ENCODE data around the gene TMEM131. TPM values are rescaled to one million over a fixed set of nuclear protein-coding genes. Genes with fewer than 3 reads are reported as not detected.

TMEM131 gene
- total RNA-seq, 2 experiments from 2014 or later, result 41.1 to 44.6 TPM

DNA sequence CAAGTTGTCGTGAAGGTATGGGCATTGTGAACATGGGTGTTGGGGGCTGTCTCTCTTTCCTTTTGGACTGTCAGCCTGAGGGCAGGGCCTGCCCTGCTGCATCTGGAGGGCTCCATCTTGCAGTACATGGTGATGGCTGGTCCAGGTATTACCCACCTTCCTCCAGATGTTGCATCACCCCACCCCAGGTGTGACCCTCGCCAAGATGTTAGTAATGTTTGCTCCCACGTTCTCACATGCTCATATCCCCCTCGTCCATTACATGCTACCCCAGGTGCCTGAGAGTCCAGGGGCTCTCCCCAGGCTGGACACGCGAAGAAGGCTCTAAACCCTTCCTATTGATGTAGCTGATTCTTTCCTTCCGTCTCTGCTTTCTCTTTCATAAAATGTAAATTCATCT, 268.5 kb downstream of the TMEM131 start:
- POLR2A ChIA-PET, result interaction anchor here (1.4 to 3.4 kb wide), 3 partner anchors 9 to 16 kb away, joined by 5 to 12 read pairs (median 5); no protein-coding TSS in a partner anchor
- peak overlapping the region; percentile 80 for H3K27ac Mint-ChIP-seq
- no peaks in the 10 kb centered on the region for H3K27me3 Mint-ChIP-seq
- ATAC-seq (ENCODE audit: low read depth) (no peak), DNase-seq (peak; percentile 19)
- peaks cover 85% of the 10 kb centered on the region for H3K36me3 Mint-ChIP-seq
- H3K4me3 Mint-ChIP-seq, result no peak overlapping the region
- H3K9me3 Mint-ChIP-seq, result peaks cover 2% of the 10 kb centered on the region
- peaks cover 47% of the 10 kb centered on the region for H3K4me1 Mint-ChIP-seq

DNA sequence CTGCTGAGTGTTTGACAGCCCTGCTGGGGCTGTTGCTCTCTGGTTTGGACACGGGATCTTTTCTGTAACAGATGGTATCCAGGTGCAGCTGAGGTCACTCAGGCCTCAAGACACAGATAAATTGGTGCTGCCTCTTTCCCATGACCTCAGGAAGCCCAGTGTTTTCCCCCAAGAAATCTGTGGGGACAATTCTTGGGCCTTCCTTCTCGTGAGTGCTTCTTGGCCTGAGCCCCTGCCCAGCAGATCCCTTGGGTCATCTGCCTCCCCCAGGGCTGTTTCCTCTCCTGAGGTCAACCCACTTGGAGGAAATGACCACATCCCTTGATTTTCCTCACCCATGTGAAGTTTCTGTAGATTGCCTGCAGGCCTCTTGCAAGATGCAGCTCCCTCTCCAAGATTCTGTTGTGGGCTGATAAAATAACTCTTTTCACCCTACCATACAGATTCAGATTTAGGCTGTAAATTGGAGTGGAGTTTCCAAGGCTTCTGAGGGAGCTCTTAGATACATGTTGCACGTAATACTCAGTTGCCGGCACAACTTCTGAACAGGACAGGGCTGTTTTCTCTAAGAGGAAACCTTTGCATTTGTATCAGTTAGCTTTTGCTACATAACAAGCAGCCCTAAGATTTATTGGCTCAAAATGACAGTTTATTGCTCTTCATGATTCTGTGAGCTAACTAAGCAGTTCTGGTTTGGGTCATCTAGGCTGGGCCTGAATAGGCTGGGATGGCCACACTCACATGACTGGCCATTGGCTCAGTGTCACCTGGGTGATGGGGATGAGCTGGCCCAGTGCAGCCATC, 269.3 kb downstream of the TMEM131 start:
- Mint-ChIP-seq H3K4me3 (no peak overlapping the region), H3K27me3 (no peaks in the 10 kb centered on the region), H3K27ac (peak overlapping the region; percentile 68), H3K36me3 (peaks cover 81% of the 10 kb centered on the region), H3K9me3 (peaks cover 2% of the 10 kb centered on the region), H3K4me1 (peaks cover 44% of the 10 kb centered on the region)
- POLR2A ChIA-PET, result interaction anchor here (0.7 to 3.4 kb wide), 5 partner anchors 8 to 17 kb away, joined by 3 to 12 read pairs (median 5); partner anchors contain the start of gene ZAP70
- ATAC-seq (ENCODE audit: low read depth) (no peak), DNase-seq (no peak)

DNA sequence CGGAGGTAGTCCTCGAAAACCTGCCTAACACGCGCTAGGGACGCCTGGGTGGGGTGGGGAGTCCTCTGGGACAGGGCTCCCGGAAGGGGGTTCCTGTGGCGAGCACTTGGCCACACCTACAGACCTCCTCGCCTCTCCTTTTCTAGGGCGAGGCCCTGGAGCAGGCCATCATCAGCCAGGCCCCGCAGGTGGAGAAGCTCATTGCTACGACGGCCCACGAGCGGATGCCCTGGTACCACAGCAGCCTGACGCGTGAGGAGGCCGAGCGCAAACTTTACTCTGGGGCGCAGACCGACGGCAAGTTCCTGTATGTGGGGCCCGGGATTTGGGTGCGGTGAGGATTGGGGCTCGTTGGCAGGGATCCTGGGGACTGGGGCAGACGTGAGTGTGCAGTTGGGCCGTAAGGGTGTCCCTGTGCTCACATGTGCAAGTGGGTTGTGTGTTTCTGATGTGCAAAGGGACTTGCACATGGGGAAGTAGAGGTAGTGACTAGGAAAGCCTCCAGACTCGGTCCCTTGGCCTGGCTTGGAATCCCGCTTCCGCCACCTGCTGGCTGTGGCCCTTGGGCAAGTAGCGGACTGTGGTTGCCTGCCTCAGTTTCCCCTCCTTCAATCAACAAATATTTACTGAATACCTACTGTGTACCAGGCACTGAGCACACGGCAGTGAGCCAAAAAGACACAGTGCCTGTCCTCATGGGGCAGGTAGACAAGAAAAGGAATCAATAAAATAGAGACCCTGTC, 270.6 kb downstream of the TMEM131 start:
- POLR2A ChIA-PET, result interaction anchor here (1.6 to 3.4 kb wide), 2 partner anchors 11 to 15 kb away, joined by 6 to 12 read pairs; partner anchors contain the start of gene ZAP70
- Mint-ChIP-seq H3K36me3 (peaks cover 80% of the 10 kb centered on the region), H3K9me3 (peaks cover 2% of the 10 kb centered on the region), H3K27me3 (no peaks in the 10 kb centered on the region), H3K4me1 (peaks cover 47% of the 10 kb centered on the region), H3K4me3 (no peak overlapping the region), H3K27ac (peak overlapping the region; percentile 66)
- ATAC-seq (ENCODE audit: low read depth), result no peak
- DNase-seq, result no peak

DNA sequence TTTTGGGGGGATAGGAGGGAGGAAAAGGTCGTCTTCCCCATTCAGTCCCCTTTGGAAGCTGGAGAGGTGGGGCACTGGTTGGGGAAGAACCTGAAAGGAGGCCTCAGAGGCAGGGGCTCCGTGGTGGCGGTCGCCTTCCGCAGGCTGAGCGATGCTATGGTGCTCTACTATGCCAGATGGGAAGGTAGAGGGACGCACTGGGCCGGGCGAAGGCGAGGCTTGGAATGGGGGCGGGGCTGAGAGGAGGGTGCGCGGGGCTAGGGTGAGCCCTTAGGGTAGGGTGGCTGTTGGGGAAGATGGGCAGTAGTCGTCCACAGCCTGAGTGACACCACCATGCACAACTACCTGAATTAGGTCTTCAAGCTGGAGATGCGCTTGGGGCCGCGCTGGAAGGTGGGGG, 271.2 kb downstream of the TMEM131 start:
- POLR2A ChIA-PET, result interaction anchor here (2.1 kb wide), 1 partner anchor 10 kb away, joined by 6 read pairs; no protein-coding TSS in a partner anchor
- Mint-ChIP-seq H3K4me1 (peaks cover 52% of the 10 kb centered on the region), H3K27ac (no peak overlapping the region), H3K27me3 (no peaks in the 10 kb centered on the region), H3K4me3 (no peak overlapping the region), H3K9me3 (peaks cover 2% of the 10 kb centered on the region), H3K36me3 (peaks cover 79% of the 10 kb centered on the region)
- ATAC-seq (ENCODE audit: low read depth) (no peak), DNase-seq (no peak)

DNA sequence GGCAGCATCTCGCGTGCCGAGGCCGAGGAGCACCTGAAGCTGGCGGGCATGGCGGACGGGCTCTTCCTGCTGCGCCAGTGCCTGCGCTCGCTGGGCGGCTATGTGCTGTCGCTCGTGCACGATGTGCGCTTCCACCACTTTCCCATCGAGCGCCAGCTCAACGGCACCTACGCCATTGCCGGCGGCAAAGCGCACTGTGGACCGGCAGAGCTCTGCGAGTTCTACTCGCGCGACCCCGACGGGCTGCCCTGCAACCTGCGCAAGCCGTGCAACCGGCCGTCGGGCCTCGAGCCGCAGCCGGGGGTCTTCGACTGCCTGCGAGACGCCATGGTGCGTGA, 271.7 kb downstream of the TMEM131 start:
- peaks cover 79% of the 10 kb centered on the region for H3K36me3 Mint-ChIP-seq
- no peaks in the 10 kb centered on the region for H3K27me3 Mint-ChIP-seq
- POLR2A ChIA-PET, result interaction anchor here (2.1 kb wide), 1 partner anchor 10 kb away, joined by 6 read pairs; no protein-coding TSS in a partner anchor
- DNase-seq (no peak), ATAC-seq (ENCODE audit: low read depth) (no peak)
- peaks cover 56% of the 10 kb centered on the region for H3K4me1 Mint-ChIP-seq
- H3K27ac Mint-ChIP-seq, result no peak overlapping the region
- H3K9me3 Mint-ChIP-seq, result peaks cover 1% of the 10 kb centered on the region
- H3K4me3 Mint-ChIP-seq, result no peak overlapping the region

DNA sequence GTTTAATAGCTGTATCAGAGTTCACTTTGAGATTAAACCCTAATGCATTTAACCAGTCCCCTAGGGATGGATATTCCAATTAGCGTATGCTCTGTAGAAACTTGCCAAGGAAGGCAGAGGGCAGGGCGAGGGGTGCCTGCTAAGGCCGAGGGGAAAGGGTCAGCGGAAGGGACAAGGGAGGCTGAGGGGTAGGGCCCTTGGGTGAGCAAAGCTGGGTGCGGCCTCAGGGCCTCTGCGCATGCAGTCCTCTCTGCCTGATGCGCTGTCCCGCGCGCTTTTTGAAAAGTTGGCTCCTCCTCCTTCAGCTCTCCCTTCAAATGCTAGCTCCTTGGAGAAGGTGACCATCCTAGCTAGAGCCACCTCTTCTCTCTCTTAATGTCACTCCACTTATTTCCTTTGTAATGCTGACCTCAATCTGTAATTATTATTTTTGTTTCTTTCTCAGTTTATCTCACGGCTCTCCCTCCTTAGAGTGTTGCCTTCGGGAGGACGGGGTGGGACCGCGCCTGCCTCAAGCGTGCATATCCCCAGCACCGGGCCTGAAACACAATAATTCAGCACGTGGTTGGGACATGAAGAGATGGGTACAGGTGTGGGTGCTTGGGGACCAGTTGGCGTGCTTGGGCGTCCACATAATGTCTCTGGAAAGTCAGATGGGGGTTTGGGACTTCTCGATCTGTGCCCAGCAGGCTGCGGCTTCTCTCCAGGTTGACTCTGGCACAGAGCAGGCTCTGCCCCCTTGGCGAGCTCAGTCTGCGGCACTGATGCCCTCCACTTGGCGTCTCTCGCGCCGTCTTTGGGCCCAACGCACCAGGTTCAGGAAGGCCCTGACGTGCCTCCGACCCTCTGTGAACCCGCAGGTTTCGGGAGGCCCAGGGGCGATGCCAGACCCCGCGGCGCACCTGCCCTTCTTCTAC, 272.3 kb downstream of the TMEM131 start:
- ATAC-seq (ENCODE audit: low read depth) (no peak), DNase-seq (no peak)
- no peak overlapping the region for H3K4me3 Mint-ChIP-seq
- peaks cover 59% of the 10 kb centered on the region for H3K4me1 Mint-ChIP-seq
- H3K9me3 Mint-ChIP-seq, result no peaks in the 10 kb centered on the region
- H3K36me3 Mint-ChIP-seq, result peaks cover 78% of the 10 kb centered on the region
- H3K27me3 Mint-ChIP-seq, result no peaks in the 10 kb centered on the region
- POLR2A ChIA-PET, result interaction anchor here (0.6 to 2.1 kb wide), 3 partner anchors 9 to 57 kb away, joined by 3 to 6 read pairs (median 3); no protein-coding TSS in a partner anchor
- no peak overlapping the region for H3K27ac Mint-ChIP-seq

DNA sequence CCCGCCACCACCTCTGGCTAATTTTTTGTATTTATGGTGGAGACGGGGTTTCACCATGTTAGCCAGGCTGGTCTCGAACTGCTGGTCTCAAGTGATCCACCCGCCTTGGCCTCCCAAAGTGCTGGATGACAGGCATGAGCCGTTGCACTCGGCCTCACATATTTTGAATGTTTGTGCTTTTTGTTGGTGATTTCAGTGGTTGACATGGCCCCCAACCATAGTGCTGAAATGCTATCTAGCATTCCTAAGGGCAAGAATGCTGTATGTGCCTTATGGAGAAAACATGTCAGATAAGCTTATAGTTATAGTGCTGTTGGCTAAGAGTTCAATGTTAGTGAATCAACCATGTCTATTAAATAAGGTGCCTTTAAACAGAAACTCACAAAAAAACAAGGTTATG, 273.5 kb downstream of the TMEM131 start:
- no peaks in the 10 kb centered on the region for H3K27me3 Mint-ChIP-seq
- H3K36me3 Mint-ChIP-seq, result peaks cover 73% of the 10 kb centered on the region
- no peak for DNase-seq
- H3K27ac Mint-ChIP-seq, result no peak overlapping the region
- POLR2A ChIA-PET, result interaction anchor here (0.7 to 1.5 kb wide), 2 partner anchors 9 to 20 kb away, joined by 3 read pairs; no protein-coding TSS in a partner anchor
- no peak for ATAC-seq (ENCODE audit: low read depth)
- peaks cover 56% of the 10 kb centered on the region for H3K4me1 Mint-ChIP-seq
- H3K4me3 Mint-ChIP-seq, result no peak overlapping the region
- no peaks in the 10 kb centered on the region for H3K9me3 Mint-ChIP-seq

DNA sequence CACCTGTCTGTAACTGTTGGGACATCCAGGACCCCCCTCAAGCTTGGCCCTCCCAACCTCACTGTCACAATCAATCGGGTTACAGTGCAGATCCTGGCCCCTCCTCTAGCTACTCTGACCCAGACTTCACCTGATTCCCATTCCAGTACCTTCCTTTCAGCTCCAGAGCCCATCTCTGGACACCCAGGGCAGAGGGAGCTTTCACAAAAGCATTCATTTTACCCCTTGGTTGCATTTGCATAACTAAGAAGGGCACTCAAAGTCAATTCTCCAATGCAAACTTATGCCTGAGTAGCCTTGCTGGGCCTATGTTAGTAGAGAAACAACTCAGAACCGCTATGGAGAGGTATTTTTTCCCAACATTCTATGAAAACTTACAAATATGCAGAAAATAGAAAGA, 275.0 kb downstream of the TMEM131 start:
- no peak for DNase-seq

DNA sequence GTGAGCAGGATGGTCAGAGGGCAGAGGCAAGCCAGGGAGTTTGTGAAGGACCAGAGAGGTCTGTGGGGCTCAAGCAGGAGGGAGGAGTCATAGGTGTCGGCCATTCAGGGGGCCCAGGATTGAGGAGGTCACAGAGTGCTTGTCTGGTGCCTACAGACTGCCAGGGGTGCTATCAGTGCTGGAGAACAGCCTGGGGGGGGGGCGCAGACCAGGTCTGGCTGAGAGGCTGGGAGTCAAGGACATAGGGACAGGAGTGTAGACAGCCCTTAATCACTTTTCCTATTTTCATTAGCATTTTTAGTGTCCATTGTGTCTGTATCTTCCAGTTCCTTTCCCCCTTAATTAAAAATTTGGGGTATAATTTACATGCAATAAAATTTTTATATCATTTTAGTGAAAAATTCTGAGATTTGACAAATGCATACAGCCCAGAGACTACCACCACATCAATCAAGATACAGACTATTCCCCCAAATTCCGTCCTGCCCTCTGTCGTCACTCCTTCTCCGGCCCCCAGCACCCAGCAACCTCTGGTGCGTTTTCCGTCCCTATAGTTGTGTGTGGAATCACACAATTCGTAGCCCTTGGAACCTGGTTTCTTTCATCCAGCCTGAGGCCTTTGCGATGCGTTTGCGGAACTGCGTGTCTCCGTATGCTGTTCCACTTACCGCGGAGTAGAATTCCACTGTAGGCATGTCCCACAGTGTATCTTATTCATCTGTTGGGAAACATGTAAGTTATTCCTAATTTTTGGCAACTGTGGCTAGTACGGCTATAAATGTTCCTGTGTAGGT, 276.2 kb downstream of the TMEM131 start:
- H3K4me1 Mint-ChIP-seq, result peaks cover 57% of the 10 kb centered on the region
- POLR2A ChIA-PET, result interaction anchor here (0.6 to 3.2 kb wide), 9 partner anchors 7 to 885 kb away, joined by 3 to 47 read pairs (median 4); partner anchors contain the start of gene ACTR1B
- no peak for DNase-seq

More for the DNA sequence above, 275.0 kb downstream of the TMEM131 start:
- H3K9me3 Mint-ChIP-seq, result no peaks in the 10 kb centered on the region
- peaks cover 55% of the 10 kb centered on the region for H3K4me1 Mint-ChIP-seq
- peaks cover 67% of the 10 kb centered on the region for H3K36me3 Mint-ChIP-seq
- H3K27me3 Mint-ChIP-seq, result no peaks in the 10 kb centered on the region
- POLR2A ChIA-PET, result interaction anchor here (0.6 to 0.7 kb wide), 2 partner anchors 430 to 914 kb away, joined by 3 to 6 read pairs; no protein-coding TSS in a partner anchor
- H3K4me3 Mint-ChIP-seq, result peak overlapping the region; percentile 28
- H3K27ac Mint-ChIP-seq, result peak overlapping the region; percentile 85
- ATAC-seq (ENCODE audit: low read depth), result no peak

DNA sequence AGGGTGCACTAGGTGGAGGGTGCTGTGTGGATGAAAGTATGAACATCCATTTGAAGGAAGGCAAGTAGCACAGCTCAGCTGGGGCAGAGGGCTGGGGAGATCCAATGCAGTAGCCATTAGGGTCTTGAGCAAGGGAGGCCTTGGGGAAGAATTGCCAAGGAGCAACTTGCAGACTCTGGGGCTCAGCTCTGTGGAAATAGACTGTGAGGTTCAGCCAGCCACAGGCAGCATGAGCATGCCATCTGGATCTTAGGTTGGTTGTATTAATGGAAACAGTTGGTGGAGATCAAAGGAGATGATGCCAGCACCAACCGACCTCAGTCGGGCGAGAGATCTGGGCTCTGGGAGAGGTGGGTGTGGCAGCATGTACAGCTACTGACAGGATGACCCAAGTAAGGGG, 276.8 kb downstream of the TMEM131 start:
- peaks cover 63% of the 10 kb centered on the region for H3K36me3 Mint-ChIP-seq
- DNase-seq, result no peak
- ATAC-seq (ENCODE audit: low read depth), result peak; percentile 23
- peak overlapping the region; percentile 98 for H3K4me3 Mint-ChIP-seq
- H3K27me3 Mint-ChIP-seq, result no peaks in the 10 kb centered on the region
- POLR2A ChIA-PET, result interaction anchor here (0.6 to 3.2 kb wide), 20 partner anchors 8 to 885 kb away, joined by 3 to 47 read pairs (median 4); partner anchors contain the start of genes ACTR1B, ANKRD36B and COX5B
- no peaks in the 10 kb centered on the region for H3K9me3 Mint-ChIP-seq
- peaks cover 57% of the 10 kb centered on the region for H3K4me1 Mint-ChIP-seq
- peak overlapping the region; percentile 100 for H3K27ac Mint-ChIP-seq

More for the DNA sequence above, 276.2 kb downstream of the TMEM131 start:
- no peak for ATAC-seq (ENCODE audit: low read depth)
- Mint-ChIP-seq H3K9me3 (no peaks in the 10 kb centered on the region), H3K27me3 (no peaks in the 10 kb centered on the region), H3K4me3 (peak overlapping the region; percentile 98), H3K36me3 (peaks cover 68% of the 10 kb centered on the region), H3K27ac (peak overlapping the region; percentile 100)

DNA sequence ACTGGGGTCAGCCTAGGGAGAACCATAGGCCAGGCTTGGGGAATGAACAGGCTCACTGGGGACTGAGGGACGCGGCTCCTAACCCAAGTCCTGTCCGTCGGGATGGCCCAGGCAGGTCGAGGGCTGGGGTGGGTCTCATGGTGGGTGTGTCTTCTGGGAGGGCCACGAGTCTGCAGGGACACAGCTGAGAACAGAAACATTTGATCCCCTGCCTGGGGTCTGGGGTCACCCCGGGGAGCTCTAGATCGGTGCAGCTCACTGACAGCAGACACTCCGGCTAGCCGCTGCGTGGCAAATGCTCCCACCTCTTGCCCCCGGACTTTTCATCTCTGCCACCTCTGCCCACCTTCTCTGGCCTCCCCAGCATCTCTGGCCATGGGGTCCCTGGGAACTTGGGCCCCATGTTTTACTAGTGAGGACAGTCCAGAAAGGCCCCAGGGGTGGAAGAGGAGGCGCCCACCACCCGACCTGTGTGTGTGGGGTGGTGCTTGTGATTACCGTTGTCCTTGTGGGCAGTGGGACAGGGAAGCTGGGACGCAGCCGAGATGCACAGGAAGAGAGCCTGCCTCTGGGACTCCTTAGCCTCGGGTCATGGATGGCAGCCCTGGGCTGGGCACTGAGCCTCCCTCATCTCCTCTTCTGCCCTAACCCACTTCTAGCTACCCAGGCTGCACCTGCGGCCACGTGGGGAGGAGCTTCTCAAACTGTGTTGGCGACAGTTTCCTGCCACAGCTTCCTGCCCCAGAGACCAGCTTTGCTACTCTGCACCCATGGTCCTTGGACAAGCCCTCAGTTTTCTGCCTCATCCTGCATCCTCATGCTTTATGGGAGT, 277.5 kb downstream of the TMEM131 start:
- Mint-ChIP-seq H3K36me3 (peaks cover 62% of the 10 kb centered on the region), H3K27ac (peak overlapping the region; percentile 100), H3K27me3 (no peaks in the 10 kb centered on the region), H3K4me3 (peak overlapping the region; percentile 98), H3K4me1 (peaks cover 58% of the 10 kb centered on the region), H3K9me3 (no peaks in the 10 kb centered on the region)
- DNase-seq, result peak; percentile 78
- POLR2A ChIA-PET, result interaction anchor here (0.6 to 3.2 kb wide), 20 partner anchors 8 to 884 kb away, joined by 3 to 47 read pairs (median 4); partner anchors contain the start of genes ACTR1B, ANKRD36B and COX5B
- peak; percentile 75 for ATAC-seq (ENCODE audit: low read depth)

Data from activated naive CD8-positive, alpha-beta T cell treated with anti-CD3 and anti-CD28 coated beads, Interleukin-2, amount 10 ng/mL, durations not matched to agents 7 days and 5 days (primary cell).